EL (cell line): Measurements from ENCODE around the gene NDUFA13.

Experiments used
- DNase-seq: peaks from one replicate; pipeline ENCODE4 v3.0.0-alpha.2; 2016

The NDUFA13 gene

DNA sequence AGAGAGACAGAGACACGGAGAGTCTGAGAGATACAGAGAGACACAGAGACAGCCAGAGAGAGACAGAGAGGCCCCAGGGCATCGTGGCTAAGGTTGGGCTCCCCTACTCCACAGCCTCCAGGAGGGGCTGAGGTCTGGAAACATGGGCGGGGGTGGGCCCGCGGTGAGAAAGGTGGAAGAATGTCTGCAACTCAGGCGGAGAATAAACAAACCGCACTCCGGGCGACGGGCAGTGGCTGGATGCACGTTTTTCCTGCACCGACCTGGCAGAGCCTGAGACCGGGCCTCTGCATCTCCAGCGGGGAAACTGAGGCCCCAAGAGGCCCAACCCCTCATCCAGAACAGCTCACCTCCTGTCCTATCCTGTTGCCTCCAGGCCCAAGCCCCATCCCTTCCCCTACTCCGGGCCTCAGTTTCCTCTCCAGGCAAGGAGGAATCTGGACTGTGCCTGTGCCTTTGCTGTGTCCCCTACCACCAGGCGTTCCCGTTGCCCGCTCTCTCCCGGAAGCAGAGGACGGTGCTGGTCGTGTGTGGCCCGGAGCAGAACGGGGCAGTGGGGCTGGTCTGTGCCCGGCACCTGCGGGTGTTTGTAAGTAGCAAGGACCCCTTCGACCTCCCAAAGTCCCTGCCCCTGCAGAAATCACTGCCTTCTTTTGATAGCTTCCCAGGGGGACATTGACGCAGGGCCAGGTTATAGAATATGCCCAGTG lies 18.7 kb downstream of the NDUFA13 start:
- no peak for DNase-seq

DNA sequence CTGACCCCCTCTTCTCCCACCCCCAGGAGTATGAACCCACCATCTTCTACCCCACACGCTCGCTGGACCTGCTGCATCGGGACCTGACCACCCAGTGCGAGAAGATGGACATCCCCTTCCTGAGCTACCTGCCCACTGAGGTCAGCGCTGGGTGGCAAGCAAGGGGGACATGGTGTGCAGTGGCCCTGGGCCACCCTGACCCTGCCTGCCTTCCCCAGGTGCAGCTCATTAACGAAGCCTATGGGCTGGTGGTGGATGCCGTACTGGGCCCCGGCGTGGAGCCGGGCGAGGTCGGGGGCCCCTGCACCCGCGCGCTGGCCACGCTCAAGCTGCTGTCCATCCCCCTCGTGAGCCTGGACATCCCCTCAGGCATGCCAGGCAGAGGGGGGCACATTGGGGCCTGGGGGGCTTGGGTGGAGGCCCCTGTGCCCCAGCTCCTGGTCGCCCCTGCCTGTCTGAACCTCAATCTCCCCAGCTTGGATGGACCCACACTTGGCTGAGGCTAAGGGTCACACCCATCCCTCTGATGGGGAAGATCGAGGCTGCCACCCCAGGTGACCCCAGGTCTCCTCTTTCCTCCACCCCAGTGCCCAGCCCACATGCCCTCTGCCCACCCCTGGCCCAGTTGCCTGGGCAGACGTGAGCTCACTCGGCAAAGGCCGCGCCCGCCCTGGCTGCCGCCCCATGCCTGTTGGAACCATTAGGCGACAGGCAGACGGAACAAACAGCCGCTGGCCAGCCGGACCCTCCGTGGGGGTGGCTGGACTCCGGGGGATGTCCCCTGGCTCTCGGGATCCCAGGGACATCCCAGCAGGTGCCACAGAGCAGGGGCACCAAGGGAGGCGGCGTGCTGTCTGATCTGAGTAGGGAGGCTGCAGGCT lies 19.5 kb downstream of the NDUFA13 start:
- no peak for DNase-seq

DNA sequence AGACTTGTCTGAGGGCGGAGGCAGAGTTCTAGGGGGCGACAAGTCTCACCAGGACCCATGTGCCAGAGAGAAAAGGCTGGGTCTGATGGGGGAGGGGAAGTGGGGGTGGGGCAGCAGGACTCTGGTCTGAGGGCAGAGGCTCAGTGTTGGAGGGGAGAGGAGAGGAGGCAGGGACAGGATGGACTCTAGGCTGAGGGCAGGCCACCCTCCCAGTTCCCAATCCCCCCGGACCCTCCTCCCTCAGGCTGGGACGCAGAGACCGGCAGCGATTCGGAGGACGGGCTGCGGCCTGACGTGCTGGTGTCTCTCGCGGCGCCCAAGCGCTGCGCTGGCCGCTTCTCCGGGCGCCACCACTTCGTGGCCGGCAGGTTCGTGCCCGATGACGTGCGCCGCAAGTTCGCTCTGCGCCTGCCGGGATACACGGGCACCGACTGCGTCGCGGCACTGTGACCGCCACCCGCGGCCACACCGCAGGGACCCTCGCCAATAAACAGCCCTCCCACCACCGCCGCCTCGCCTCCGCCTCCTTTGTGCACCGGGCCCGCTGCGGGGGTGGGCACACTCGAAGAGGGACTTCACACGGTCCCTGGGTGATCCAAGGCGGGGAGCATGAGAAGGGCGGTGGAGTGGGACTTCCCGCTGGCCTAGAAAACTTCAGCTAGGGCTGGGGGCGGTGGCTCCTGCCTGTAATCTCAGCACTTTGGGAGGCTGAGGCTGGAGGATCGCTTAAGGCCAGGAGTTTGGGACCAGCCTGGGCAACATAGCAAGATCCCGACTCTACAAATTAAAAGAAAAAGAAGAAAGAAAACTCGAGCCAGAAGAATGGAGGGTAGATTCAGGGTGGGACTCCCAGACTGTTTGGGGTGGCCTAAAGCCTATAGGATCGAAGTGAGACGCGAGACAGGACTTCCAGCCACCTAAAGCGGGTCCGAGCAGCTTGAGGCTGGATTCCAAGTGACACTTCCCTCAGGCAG lies 21.3 kb downstream of the NDUFA13 start:
- DNase-seq, result no peak

DNA sequence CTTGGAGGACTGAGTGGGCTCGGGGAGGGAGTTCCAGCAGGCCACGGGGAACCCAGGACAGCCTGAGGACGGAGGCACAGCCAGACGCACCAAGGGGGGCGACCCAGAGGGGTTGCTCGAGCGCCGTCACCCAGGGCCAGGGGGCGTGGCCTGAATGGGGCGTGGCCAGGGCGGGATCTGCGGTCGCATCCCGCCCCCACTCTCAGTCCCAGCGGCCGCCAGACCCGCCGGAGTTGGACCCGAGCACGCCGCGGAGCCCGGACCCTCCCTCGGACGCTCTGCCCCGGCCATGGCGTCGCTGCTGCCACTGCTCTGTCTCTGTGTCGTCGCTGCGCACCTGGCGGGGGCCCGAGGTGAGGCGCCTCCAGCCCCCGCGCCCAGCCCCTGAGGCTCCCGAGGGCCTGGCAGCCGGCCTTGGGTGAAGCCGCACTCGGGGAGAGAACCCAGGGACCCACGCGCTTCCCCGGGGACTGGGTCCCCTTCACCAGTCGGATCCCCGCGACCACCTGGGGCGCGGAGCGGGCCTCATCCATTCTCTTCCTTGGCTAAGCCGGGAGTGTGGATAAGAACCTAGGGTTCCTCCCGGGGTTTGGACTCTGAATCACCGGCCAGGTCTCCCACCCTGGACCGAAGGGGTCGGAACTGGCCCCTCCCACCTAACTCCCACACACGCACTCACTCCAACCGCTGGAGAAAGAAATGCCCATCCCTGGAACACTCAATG lies 22.2 kb downstream of the NDUFA13 start, which contains the start of gene CILP2:
Gene CILP2, plus strand, starts transcription at position 205 of the 724 bp plus-strand sequence. Its CDS starts 85 bp downstream, at position 290.
- DNase-seq, result peak; percentile 41

DNA sequence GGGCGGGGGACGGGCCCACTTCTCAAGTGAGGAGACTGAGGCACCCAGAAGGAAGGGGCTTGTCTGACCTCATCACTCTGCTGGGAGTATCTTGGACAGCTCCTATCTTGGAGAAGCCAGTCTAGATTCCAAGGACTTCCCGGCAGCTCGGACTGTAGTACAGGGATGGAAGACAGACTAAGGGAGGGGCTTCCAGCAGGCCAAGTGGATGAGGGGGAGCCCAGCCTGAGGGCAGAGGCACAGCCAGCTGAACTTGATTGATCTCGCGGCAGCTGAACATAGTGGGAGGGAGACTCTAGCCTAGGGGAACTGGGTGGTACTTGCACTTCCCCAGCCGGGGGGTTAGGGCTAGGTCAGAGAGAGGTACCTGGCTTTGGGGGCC lies 22.8 kb downstream of the NDUFA13 start:
- peak; percentile 24 for DNase-seq

DNA sequence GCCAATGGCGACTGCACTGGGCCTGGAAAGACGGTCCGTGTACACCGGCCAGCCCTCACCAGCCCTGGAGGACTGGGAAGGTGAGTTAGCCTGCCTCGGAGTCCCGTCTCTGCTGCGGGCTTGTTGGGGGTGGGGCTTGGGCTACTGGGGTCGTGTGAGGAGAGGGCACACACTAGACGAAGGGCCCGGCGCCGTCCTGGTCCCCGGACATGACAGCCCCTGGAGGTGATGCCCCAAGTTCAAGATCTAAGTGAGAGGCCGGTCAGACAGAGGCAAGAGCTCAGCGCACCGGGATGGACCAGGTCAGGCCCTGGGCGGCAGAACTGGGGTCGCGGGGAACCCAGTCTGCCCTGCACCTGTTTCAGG lies 23.7 kb downstream of the NDUFA13 start:
- DNase-seq, result no peak

DNA sequence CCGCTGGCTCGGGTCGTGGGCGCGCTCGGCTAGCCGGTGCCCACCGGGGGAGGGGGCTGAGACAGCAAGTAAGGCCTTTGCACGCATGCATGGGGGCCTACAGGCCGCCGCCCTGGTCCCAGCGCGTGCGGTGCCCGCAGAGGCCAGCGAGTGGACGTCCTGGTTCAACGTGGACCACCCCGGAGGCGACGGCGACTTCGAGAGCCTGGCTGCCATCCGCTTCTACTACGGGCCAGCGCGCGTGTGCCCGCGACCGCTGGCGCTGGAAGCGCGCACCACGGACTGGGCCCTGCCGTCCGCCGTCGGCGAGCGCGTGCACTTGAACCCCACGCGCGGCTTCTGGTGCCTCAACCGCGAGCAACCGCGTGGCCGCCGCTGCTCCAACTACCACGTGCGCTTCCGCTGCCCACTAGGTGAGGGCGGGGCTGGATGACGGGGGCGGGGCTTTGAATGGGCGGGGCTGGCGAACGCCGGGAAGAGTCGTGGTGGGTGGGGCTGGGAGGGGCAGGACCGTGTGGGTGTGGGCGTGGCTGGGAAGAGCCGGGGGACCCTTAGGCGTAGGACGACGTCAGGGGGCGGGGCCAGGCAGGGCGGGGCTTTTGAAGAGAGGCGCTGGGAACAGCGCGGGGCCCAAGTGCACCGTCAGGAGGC lies 24.2 kb downstream of the NDUFA13 start:
- peak; percentile 45 for DNase-seq

DNA sequence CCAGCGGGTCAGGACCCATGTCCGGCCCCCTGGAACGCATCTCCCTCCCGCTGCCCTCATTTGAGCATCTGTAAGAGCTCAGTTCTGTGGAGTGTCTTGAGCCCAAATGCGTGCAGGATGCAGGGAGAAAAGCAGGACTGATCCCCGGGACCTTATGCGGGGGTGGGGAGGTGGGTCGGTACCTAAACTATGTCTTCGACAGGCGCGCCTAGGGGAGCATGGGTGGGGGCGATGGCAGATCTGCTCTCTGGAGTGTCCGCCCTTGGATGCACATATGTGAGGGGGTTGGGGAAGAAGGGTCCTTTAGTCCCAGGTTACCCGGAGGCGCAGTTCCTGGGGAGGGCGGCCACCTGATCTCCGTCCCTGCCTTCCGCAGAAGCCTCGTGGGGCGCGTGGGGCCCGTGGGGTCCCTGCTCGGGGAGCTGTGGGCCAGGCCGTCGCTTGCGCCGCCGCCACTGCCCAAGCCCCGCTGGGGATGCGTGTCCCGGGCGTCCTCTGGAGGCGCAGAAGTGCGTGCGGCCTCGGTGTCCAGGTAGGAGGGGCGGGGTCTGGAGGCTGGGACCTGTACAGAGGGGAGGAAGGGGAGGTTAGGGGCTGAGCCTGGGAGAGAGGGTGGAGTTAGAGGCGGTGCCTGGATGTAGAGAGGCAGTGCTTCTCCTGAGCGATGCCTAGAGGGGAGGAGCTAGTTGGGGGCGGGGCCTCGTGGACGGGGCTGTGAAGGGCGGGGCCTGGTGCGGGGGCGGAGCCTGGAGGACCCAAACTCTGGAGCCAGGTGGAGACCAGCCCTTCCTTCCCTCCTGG lies 24.9 kb downstream of the NDUFA13 start:
- DNase-seq, result peak; percentile 57

DNA sequence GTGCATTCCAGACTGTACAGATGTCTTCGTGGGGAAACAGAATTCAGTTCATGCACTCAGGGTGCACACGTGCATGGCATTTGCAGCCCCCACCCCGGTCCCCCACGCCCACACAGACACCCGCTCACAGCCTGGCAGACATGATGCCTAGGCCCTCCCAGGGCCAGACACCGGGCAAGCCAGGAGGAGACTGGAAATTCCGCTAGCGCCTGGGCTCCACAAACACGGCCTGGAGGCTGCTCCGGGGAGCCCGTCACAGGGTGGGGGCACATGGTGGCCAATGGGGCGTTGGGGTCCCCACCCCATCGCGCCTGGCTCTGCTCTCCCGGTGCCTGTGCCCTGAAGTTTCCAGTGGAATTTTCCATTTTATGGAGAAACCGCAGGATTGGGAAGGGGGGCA lies 25.6 kb downstream of the NDUFA13 start:
- DNase-seq, result no peak

DNA sequence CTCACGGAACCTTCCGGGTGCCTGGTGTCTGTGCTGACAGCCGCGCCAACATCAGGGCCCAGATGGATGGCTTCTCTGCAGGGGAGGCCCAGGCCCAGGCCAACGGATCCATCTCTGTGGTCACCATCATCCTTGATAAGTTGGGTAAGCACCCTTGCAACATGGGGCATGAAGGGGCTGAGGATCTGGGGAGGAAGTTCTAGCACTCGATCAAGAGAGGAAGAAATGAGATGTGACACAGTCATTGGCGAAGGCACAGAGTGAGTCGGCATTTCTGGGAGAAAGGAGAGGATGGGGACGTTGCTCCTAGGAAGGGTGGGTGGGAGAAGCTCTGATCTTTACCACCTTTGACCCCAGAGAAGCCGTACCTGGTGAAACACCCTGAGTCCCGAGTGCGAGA lies 26.5 kb downstream of the NDUFA13 start:
- DNase-seq, result no peak

DNA sequence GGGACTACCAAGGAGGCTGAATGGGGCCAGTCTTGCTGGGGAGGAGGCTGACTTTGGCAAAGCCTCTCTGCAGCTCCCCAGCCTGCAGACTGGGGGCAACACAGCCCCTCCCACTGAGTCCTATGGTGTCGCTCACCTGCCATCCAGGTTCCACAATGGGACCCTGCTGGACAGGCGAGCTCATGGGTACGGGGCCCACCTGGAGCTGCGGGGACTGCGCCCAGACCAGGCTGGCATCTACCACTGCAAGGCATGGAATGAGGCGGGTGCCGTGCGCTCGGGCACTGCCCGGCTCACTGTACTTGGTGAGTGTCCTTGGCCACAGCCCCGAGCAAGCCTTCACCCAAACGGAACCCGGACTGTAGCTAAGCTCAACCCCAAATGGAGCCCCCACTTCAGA lies 27.1 kb downstream of the NDUFA13 start:
- DNase-seq, result no peak

DNA sequence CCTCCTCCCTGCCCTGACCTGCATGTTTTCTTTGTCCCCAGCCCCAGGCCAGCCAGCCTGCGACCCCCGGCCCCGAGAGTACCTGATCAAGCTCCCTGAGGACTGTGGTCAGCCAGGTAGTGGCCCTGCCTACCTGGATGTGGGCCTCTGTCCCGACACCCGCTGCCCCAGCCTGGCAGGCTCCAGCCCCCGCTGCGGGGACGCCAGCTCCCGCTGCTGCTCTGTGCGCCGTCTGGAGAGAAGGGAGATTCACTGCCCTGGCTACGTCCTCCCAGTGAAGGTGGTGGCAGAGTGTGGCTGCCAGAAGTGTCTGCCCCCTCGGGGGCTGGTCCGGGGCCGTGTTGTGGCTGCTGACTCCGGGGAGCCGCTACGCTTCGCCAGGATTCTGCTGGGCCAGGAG lies 27.6 kb downstream of the NDUFA13 start:
- DNase-seq, result no peak

DNA sequence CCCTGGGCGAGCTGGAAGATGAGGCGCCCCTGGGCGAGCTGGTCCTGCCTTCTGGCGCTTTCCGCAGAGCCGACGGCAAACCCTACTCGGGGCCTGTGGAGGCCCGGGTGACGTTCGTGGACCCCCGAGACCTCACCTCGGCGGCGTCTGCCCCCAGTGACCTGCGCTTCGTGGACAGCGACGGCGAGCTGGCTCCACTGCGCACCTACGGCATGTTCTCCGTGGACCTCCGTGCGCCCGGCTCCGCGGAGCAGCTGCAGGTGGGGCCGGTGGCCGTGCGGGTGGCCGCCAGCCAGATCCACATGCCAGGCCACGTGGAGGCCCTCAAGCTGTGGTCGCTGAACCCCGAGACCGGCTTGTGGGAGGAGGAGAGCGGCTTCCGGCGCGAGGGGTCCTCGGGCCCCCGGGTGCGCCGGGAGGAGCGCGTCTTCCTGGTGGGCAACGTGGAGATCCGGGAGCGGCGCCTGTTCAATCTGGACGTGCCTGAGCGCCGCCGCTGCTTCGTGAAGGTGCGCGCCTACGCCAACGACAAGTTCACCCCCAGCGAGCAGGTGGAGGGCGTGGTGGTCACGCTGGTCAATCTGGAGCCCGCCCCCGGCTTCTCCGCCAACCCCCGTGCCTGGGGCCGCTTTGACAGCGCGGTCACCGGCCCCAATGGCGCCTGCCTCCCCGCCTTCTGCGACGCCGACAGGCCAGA lies 28.4 kb downstream of the NDUFA13 start:
- no peak for DNase-seq

DNA sequence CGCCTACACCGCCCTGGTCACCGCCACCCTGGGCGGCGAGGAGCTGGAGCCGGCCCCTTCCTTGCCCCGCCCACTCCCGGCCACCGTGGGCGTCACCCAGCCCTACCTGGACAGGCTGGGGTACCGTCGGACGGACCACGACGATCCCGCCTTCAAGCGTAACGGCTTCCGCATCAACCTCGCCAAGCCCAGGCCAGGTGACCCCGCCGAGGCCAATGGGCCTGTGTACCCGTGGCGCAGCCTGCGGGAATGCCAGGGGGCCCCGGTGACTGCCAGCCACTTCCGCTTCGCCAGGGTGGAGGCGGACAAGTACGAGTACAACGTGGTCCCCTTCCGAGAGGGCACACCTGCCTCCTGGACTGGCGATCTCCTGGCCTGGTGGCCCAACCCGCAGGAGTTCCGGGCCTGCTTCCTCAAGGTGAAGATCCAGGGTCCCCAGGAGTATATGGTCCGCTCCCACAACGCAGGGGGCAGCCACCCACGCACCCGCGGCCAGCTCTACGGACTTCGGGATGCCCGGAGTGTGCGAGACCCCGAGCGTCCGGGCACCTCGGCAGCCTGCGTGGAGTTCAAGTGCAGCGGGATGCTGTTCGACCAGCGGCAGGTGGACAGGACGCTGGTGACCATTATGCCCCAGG lies 29.0 kb downstream of the NDUFA13 start:
- no peak for DNase-seq

DNA sequence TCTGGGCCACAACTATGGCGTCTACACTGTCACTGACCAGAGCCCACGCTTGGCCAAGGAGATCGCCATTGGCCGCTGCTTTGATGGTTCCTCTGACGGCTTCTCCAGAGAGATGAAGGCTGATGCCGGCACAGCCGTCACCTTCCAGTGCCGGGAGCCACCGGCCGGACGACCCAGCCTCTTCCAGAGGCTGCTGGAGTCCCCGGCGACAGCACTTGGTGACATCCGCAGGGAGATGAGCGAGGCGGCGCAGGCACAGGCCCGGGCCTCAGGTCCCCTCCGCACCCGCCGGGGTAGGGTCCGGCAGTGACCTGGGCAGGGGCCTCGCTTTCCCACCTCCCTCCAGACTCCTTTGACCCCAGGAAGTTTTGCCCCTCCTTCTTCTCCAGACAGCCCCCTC lies 29.7 kb downstream of the NDUFA13 start:
- DNase-seq, result no peak

DNA sequence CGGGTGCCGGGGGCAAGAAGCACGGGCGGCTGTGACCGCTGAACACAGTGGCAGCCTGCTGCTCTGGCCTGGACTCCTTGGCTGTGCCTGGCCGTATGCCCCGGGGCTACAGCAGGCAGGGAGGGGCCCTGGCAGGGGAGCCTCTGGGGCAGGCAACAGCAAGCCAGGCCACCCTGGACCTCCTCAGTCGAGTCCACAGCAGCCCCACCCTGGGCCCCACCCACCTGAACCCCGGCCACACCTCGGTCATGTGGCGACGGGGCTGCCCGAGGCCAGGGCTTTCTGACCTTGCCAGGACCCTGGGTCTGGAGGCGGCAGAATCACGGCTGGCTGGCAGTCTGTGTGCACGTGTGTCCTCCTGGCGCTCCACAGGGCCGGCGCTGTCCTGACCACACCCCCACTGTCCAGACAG lies 30.7 kb downstream of the NDUFA13 start:
- no peak for DNase-seq

DNA sequence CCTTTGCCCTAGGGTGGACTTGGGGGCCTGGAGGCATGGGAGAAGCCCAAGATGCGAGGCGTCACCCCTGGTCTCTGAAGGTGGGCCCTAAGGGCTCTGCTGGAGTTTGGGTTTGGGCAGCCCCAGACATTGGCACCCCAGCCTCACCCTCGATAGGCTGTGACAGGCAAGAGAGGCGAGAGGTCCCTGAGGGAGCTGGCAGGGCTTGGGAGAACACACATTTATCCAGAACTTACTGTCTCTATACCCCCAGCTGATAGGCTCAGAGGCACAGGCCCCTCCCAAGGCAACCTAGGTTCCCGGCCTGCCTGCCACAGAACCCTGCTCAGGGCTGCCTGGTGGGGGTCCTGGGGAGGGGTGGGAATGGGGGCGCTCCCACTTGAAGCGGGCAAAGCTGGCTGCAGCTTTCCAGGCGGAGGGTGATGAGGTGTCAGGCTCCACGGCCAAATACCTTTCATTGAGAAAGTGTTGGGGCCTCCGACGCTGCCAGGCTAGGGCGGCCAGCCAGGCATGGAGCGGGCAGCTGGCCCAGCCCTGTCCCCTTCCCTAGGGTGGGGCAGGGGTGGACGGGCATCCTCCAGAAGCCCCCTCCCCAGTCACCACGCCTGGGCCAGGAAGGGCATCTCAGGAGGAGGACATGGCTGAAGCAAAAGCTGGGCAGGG lies 31.8 kb downstream of the NDUFA13 start:
- no peak for DNase-seq

DNA sequence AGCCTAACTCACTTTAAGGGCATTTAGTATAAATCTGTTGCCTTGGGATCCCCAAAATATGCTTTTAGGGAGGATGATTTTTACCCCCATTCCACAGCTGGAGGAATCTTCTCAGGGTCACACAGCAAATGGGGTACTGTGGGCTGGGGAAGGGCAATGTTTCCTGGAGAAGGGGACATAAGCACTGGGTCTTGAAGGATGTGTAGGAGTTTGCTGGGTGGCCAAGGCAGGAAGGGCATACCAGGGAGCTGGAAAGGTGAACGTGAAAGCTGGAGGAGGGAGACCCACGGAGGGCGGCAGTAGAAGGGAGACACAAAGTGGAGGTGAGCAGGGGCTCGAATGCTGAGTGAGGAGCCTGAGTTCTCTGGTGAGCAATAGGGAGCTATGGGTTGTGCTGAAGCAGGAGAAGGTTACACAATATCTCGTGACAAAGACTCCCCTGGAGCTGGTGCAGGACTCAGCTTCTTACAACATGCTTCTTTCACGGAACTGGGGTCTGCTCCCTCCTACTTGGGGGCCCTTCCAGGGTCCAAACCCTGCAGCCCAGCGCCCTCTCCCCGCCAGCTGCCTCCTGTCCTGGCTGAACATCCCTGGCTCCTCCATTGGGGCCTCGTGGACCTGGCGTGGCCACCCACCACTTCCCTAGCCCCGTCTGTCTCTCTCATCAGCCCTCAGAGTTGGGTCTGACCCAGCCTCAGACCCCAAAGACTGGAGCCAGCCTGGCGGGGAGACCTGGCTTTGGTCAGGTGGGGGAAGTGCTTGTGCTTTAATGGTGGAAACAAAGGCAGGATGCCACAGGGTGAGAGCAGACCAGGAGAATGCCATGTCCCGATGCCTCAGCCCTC lies 33.1 kb downstream of the NDUFA13 start:
- no peak for DNase-seq
